Measurements from ENCODE around the gene LRRN3. TPM values are rescaled to one million over a fixed set of nuclear protein-coding genes. Genes with fewer than 3 reads are reported as not detected.

LRRN3 gene
- total and polyA plus RNA-seq, 10 of the 15 experiments (the other 5 are each of a cell fraction or from before 2014, with no cell fraction given), result 0.02 to 0.24 (median 0.11) TPM; not detected in 3

- in situ Hi-C loops (cut with MboI) (no loop called here), intact Hi-C loops (cut with micrococcal nuclease; ENCODE audit: unreplicated experiment) (no loop called here)
- no peaks in the 10 kb centered on the region for H3K79me2 ChIP-seq (ENCODE audit: control insufficient read depth, insufficient read depth, low read length)
- H3K27ac ChIP-seq (ENCODE audit: control insufficient read depth, insufficient read depth), result no peak overlapping the region
- DNase-seq (ENCODE audit: low read depth, low spot score), result no peak
- no peaks in the 10 kb centered on the region for H3K27me3 ChIP-seq (replicated peaks in 1 of 2; ENCODE audit: control insufficient read depth in 2 of 2, insufficient read depth in 2 of 2, low read length in 1 of 2)
- no peaks in the 10 kb centered on the region for H4K20me1 ChIP-seq (ENCODE audit: control insufficient read depth, insufficient read depth)
- no peak for FAIRE-seq
- H2AFZ ChIP-seq (ENCODE audit: control insufficient read depth, low read depth, low read length), result no peak overlapping the region
- TF ChIP-seq JUNB (IDR thresholded peaks at IDR 0.05) (peak; percentile 14; the same call in 1 of the 2 replicates), SUPT20H (IDR thresholded peaks at IDR 0.05; ENCODE audit: borderline replicate concordance, control insufficient read depth, low read depth, low read length) (no peak), PAX5 (IDR thresholded peaks at IDR 0.05; ENCODE audit: borderline replicate concordance, low read depth, low read length) (no peak), ZBTB4 (CRISPR knock-in tag; IDR thresholded peaks at IDR 0.05) (no peak)
- H3K4me1 ChIP-seq (ENCODE audit: control insufficient read depth, insufficient read depth, low read length), result no peaks in the 10 kb centered on the region
- ChIA-PET CTCF (no interaction called here), POLR2A (no interaction called here), SMC1A (ENCODE audit: uncharacterized antibody, unreplicated experiment) (interaction anchor here (0.6 to 1.4 kb wide), 4 partner anchors 9 to 82 kb away, joined by 3 to 6 read pairs (median 4); no protein-coding TSS in a partner anchor), RAD21 (ENCODE audit: unreplicated experiment) (no interaction called here)
- peak; percentile 36 for ATAC-seq
- no TSS peak for BruUV-seq (replicated peaks)
- no peaks in the 10 kb centered on the region for H3K36me3 ChIP-seq (ENCODE audit: control insufficient read depth in 2 of 2, insufficient read depth in 2 of 2, low read length in 1 of 2)
- no peaks in the 10 kb centered on the region for H3K9me3 ChIP-seq (replicated peaks; ENCODE audit: control insufficient read depth, insufficient read depth, low read length)
- H3K9ac ChIP-seq (ENCODE audit: control insufficient read depth, insufficient read depth, low read length), result no peak overlapping the region
- 22% methylated on average over 3 of the region's 3 CpGs for WGBS (ENCODE audit: insufficient coverage, insufficient replicate concordance, low lambda C conversion rate, missing lambda C conversion rate)
- no peak overlapping the region for H3K4me3 ChIP-seq
- H3K4me2 ChIP-seq (ENCODE audit: control insufficient read depth, insufficient read depth), result no peak overlapping the region
Measured at GRCh38 chr7:111074071-111074747, 16.7 kb upstream of the LRRN3 start.

All from GM12878 (cell line).